ENCODE results near the gene ZNF335.

The ZNF335 gene

GRCh38 chr20:45987108-45987780, 15.2 kb upstream of the ZNF335 start:
- Histone ChIP-seq H3K36me3 (ENCODE audit: control insufficient read depth, insufficient read depth, low read length) (no peaks in the 10 kb centered on the region), H3K9me3 (ENCODE audit: control insufficient read depth, insufficient read depth, low read depth, low read length) (no peaks in the 10 kb centered on the region), H3K9ac (ENCODE audit: low read length) (no peak overlapping the region), H3K4me1 (ENCODE audit: control insufficient read depth, insufficient read depth, low read length) (peaks cover 11% of the 10 kb centered on the region), H3K27me3 (ENCODE audit: control insufficient read depth, insufficient read depth, low read length) (no peaks in the 10 kb centered on the region), H3K27ac (ENCODE audit: low read depth, low read length) (no peak overlapping the region), H3K4me3 (ENCODE audit: low read depth, low read length) (no peak overlapping the region)

GRCh38 chr20:45985573-45985972, 13.6 kb upstream of the ZNF335 start:
- H3K4me3 ChIP-seq (ENCODE audit: low read depth, low read length): no peak overlapping the region
- no peaks in the 10 kb centered on the region for H3K27me3 ChIP-seq (ENCODE audit: control insufficient read depth, insufficient read depth, low read length)
- H3K4me1 ChIP-seq (ENCODE audit: control insufficient read depth, insufficient read depth, low read length): peaks cover 11% of the 10 kb centered on the region
- H3K27ac ChIP-seq (ENCODE audit: low read depth, low read length): no peak overlapping the region
- H3K36me3 ChIP-seq (ENCODE audit: control insufficient read depth, insufficient read depth, low read length): no peaks in the 10 kb centered on the region
- H3K9ac ChIP-seq (ENCODE audit: low read length): no peak overlapping the region
- no peaks in the 10 kb centered on the region for H3K9me3 ChIP-seq (ENCODE audit: control insufficient read depth, insufficient read depth, low read depth, low read length)

GRCh38 chr20:45983279-45983743, 11.3 kb upstream of the ZNF335 start:
- H3K9ac ChIP-seq (ENCODE audit: low read length): peak overlapping the region; percentile 3
- no peak overlapping the region for H3K4me3 ChIP-seq (ENCODE audit: low read depth, low read length)

GRCh38 chr20:45981261-45981660, 9.3 kb upstream of the ZNF335 start:
- no peak overlapping the region for H3K4me3 ChIP-seq (ENCODE audit: low read depth, low read length)
- no peak overlapping the region for H3K9ac ChIP-seq (ENCODE audit: low read length)
- no peak overlapping the region for H3K27ac ChIP-seq (ENCODE audit: low read depth, low read length)
- no peaks in the 10 kb centered on the region for H3K27me3 ChIP-seq (ENCODE audit: control insufficient read depth, insufficient read depth, low read length)
- peaks cover 11% of the 10 kb centered on the region for H3K4me1 ChIP-seq (ENCODE audit: control insufficient read depth, insufficient read depth, low read length)
- H3K36me3 ChIP-seq (ENCODE audit: control insufficient read depth, insufficient read depth, low read length): no peaks in the 10 kb centered on the region
- no peaks in the 10 kb centered on the region for H3K9me3 ChIP-seq (ENCODE audit: control insufficient read depth, insufficient read depth, low read depth, low read length)

More at GRCh38 chr20:45983279-45983743, 11.3 kb upstream of the ZNF335 start:
- peaks cover 11% of the 10 kb centered on the region for H3K4me1 ChIP-seq (ENCODE audit: control insufficient read depth, insufficient read depth, low read length)
- no peaks in the 10 kb centered on the region for H3K9me3 ChIP-seq (ENCODE audit: control insufficient read depth, insufficient read depth, low read depth, low read length)
- H3K27me3 ChIP-seq (ENCODE audit: control insufficient read depth, insufficient read depth, low read length): no peaks in the 10 kb centered on the region
- H3K27ac ChIP-seq (ENCODE audit: low read depth, low read length): no peak overlapping the region
- H3K36me3 ChIP-seq (ENCODE audit: control insufficient read depth, insufficient read depth, low read length): no peaks in the 10 kb centered on the region

GRCh38 chr20:45976086-45976485, 4.1 kb upstream of the ZNF335 start:
- Histone ChIP-seq H3K4me1 (ENCODE audit: control insufficient read depth, insufficient read depth, low read length) (0 out of 2 replicates have a peak, but pooled peaks cover 5% of the 10 kb centered on the region), H3K9me3 (ENCODE audit: control insufficient read depth, insufficient read depth, low read depth, low read length) (no peaks in the 10 kb centered on the region), H3K4me3 (ENCODE audit: low read depth, low read length) (no peak overlapping the region), H3K9ac (ENCODE audit: low read length) (no peak overlapping the region), H3K36me3 (ENCODE audit: control insufficient read depth, insufficient read depth, low read length) (no peaks in the 10 kb centered on the region), H3K27me3 (ENCODE audit: control insufficient read depth, insufficient read depth, low read length) (no peaks in the 10 kb centered on the region), H3K27ac (ENCODE audit: low read depth, low read length) (no peak overlapping the region)

- Histone ChIP-seq H3K9me3 (ENCODE audit: control insufficient read depth, insufficient read depth, low read depth, low read length) (no peaks in the 10 kb centered on the region), H3K36me3 (ENCODE audit: control insufficient read depth, insufficient read depth, low read length) (no peaks in the 10 kb centered on the region), H3K27me3 (ENCODE audit: control insufficient read depth, insufficient read depth, low read length) (no peaks in the 10 kb centered on the region), H3K9ac (ENCODE audit: low read length) (no peak overlapping the region), H3K27ac (ENCODE audit: low read depth, low read length) (no peak overlapping the region), H3K4me1 (ENCODE audit: control insufficient read depth, insufficient read depth, low read length) (peaks cover 8% of the 10 kb centered on the region; the same call in 1 of the 2 replicates), H3K4me3 (ENCODE audit: low read depth, low read length) (no peak overlapping the region)
These were observed 3.7 kb upstream of the ZNF335 start for GRCh38 chr20:45975686-45976085.

GRCh38 chr20:45974896-45975565, 3.0 kb upstream of the ZNF335 start:
- H3K36me3 ChIP-seq (ENCODE audit: control insufficient read depth, insufficient read depth, low read length): no peaks in the 10 kb centered on the region
- H3K9me3 ChIP-seq (ENCODE audit: control insufficient read depth, insufficient read depth, low read depth, low read length): no peaks in the 10 kb centered on the region
- no peak overlapping the region for H3K27ac ChIP-seq (ENCODE audit: low read depth, low read length)
- peaks cover 14% of the 10 kb centered on the region for H3K4me1 ChIP-seq (ENCODE audit: control insufficient read depth, insufficient read depth, low read length)
- no peak overlapping the region for H3K4me3 ChIP-seq (ENCODE audit: low read depth, low read length)
- H3K9ac ChIP-seq (ENCODE audit: low read length): no peak overlapping the region
- H3K27me3 ChIP-seq (ENCODE audit: control insufficient read depth, insufficient read depth, low read length): no peaks in the 10 kb centered on the region

- Histone ChIP-seq H3K27me3 (ENCODE audit: control insufficient read depth, insufficient read depth, low read length) (no peaks in the 10 kb centered on the region), H3K4me3 (ENCODE audit: low read depth, low read length) (peak overlapping the region; percentile 80), H3K36me3 (ENCODE audit: control insufficient read depth, insufficient read depth, low read length) (peaks cover 19% of the 10 kb centered on the region), H3K27ac (ENCODE audit: low read depth, low read length) (peak overlapping the region; percentile 99), H3K4me1 (ENCODE audit: control insufficient read depth, insufficient read depth, low read length) (peaks cover 16% of the 10 kb centered on the region), H3K9me3 (ENCODE audit: control insufficient read depth, insufficient read depth, low read depth, low read length) (no peaks in the 10 kb centered on the region), H3K9ac (ENCODE audit: low read length) (peak overlapping the region; percentile 96)
These were observed 639 bp upstream of the ZNF335 start for GRCh38 chr20:45972500-45973183.

- peak overlapping the region; percentile 99 for H3K27ac ChIP-seq (ENCODE audit: low read depth, low read length)
- no peaks in the 10 kb centered on the region for H3K27me3 ChIP-seq (ENCODE audit: control insufficient read depth, insufficient read depth, low read length)
- peak overlapping the region; percentile 96 for H3K9ac ChIP-seq (ENCODE audit: low read length)
- H3K4me3 ChIP-seq (ENCODE audit: low read depth, low read length): peak overlapping the region; percentile 80
- peaks cover 16% of the 10 kb centered on the region for H3K4me1 ChIP-seq (ENCODE audit: control insufficient read depth, insufficient read depth, low read length)
- H3K36me3 ChIP-seq (ENCODE audit: control insufficient read depth, insufficient read depth, low read length): peaks cover 27% of the 10 kb centered on the region
- no peaks in the 10 kb centered on the region for H3K9me3 ChIP-seq (ENCODE audit: control insufficient read depth, insufficient read depth, low read depth, low read length)
These were observed 653 bp downstream of the ZNF335 start for GRCh38 chr20:45971425-45971674.

- peak overlapping the region; percentile 96 for H3K9ac ChIP-seq (ENCODE audit: low read length)
- peaks cover 16% of the 10 kb centered on the region for H3K4me1 ChIP-seq (ENCODE audit: control insufficient read depth, insufficient read depth, low read length)
- no peaks in the 10 kb centered on the region for H3K9me3 ChIP-seq (ENCODE audit: control insufficient read depth, insufficient read depth, low read depth, low read length)
- no peaks in the 10 kb centered on the region for H3K27me3 ChIP-seq (ENCODE audit: control insufficient read depth, insufficient read depth, low read length)
- peaks cover 31% of the 10 kb centered on the region for H3K36me3 ChIP-seq (ENCODE audit: control insufficient read depth, insufficient read depth, low read length)
- peak overlapping the region; percentile 99; the same call in 1 of the 2 replicates for H3K27ac ChIP-seq (ENCODE audit: low read depth, low read length)
- peak overlapping the region; percentile 80 for H3K4me3 ChIP-seq (ENCODE audit: low read depth, low read length)
These were observed 1.2 kb downstream of the ZNF335 start for GRCh38 chr20:45970646-45971424.

Data from HUES6 (cell line).